ENCODE results near the gene ZNF132.
"Not testable (repeated sequence)": the region's sequence is repeated elsewhere in the genome, so short reads cannot be mapped to it uniquely, and the experiment has no call there.

ZNF132 gene

DNA sequence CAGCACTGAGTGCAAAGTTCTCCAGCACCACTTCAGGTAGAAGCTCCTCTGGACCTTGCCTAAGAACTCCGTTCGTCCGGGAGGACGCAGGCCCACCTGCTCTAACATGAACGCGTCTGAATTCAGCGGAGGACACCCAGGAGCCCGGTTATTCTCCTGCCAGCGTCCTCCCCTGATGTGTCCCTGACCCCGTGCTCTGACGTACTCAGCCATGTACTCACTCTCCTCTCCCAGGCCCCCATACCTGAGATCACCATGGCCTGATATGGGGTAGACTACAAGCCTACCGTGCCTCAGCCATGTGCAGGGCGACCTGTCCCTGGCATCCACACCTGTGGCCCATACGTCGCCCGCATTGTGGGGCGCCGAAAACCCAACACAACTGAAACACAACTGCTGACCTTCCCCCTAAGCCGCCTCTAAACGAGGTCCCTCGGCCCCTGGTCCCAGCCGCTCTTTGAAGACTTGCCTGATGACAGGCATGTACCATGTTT is 32.2 kb downstream of the ZNF132 start:
- TF ChIP-seq, protein P1, sequence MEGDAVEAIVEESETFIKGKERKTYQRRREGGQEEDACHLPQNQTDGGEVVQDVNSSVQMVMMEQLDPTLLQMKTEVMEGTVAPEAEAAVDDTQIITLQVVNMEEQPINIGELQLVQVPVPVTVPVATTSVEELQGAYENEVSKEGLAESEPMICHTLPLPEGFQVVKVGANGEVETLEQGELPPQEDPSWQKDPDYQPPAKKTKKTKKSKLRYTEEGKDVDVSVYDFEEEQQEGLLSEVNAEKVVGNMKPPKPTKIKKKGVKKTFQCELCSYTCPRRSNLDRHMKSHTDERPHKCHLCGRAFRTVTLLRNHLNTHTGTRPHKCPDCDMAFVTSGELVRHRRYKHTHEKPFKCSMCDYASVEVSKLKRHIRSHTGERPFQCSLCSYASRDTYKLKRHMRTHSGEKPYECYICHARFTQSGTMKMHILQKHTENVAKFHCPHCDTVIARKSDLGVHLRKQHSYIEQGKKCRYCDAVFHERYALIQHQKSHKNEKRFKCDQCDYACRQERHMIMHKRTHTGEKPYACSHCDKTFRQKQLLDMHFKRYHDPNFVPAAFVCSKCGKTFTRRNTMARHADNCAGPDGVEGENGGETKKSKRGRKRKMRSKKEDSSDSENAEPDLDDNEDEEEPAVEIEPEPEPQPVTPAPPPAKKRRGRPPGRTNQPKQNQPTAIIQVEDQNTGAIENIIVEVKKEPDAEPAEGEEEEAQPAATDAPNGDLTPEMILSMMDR (conservative IDR thresholded peaks at IDR 0.05; ENCODE audit: low read depth, low read length) = no peak
- peak; percentile 38 for DNase-seq (ENCODE audit: low read depth)
- H3K4me3 ChIP-seq (ENCODE audit: low read depth, low read length) = peak overlapping the region; percentile 97

GRCh38 chr19:58406818-58407657 is 32.9 kb downstream of the ZNF132 start:
- peak; percentile 38 for DNase-seq (ENCODE audit: low read depth)
- TF ChIP-seq, protein P1 (conservative IDR thresholded peaks at IDR 0.05; ENCODE audit: low read depth, low read length) = peak; percentile 59
- H3K4me3 ChIP-seq (ENCODE audit: low read depth, low read length) = peak overlapping the region; percentile 97

DNA sequence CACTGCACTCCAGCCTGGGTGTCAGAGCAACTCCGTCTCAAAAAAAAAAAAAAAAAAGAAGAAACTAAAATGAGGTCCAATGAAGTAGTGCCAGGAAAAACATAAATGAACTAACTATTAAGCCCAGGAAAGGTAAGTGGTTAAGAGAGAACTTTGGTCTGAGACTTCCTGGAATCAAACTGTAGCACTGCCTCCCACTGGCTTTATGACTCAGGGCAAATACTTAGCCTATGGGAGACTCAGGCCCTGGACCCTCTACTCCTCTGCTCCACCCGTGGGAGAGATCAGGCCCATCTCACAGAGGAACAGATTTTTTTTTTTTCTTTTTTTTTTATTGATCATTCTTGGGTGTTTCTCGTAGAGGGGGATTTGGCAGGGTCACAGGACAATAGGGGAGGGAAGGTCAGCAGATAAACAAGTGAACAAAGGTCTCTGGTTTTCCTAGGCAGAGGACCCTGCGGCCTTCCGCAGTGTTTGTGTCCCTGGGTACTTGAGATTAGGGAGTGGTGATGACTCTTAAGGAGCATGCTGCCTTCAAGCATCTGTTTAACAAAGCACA is 36.0 kb downstream of the ZNF132 start:
- DNase-seq (ENCODE audit: low read depth) = peak; percentile 22
- not testable (repeated sequence) for H3K4me3 ChIP-seq (ENCODE audit: low read depth, low read length)

- DNase-seq (ENCODE audit: low read depth) = no peak
- TF ChIP-seq, protein P1 (conservative IDR thresholded peaks at IDR 0.05; ENCODE audit: low read depth, low read length) = no peak
- H3K4me3 ChIP-seq (ENCODE audit: low read depth, low read length) = peak overlapping the region; percentile 79
Measured at GRCh38 chr19:58401840-58402421, 38.0 kb downstream of the ZNF132 start.

GRCh38 chr19:58400916-58401839 is 38.8 kb downstream of the ZNF132 start:
- H3K4me3 ChIP-seq (ENCODE audit: low read depth, low read length) = peak overlapping the region; percentile 79
- TF ChIP-seq, protein P1 (conservative IDR thresholded peaks at IDR 0.05; ENCODE audit: low read depth, low read length) = peak; percentile 10
- DNase-seq (ENCODE audit: low read depth) = peak; percentile 100

DNA sequence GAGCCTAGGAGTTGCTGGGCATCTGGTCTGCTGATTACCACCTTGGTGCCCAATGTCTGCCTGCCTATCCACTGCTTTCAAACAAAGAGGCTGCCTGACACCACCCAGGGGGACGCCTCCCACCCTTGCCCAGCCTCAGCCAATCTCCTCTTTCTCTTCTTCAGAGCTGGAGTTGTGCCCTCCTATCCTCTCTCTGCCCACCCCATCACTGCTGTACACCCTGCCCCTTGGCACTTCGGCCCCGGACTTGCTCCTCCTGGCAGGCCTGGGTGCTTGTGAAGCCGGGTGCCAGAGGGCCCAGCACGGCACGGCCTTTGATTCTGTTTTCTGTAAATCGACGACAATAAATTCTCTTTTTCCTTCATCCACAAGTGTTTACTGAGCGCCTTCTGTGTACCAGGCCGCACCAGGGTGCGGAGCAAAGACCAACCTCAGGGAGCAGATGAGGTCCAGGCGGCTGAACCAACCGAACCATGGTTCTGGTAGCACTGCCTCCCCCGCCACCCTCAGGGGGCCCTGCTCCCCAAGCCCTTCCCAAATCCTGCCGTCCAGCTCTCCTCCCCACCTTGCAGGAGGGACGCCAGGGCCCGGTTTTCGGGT is 39.5 kb downstream of the ZNF132 start:
- DNase-seq (ENCODE audit: low read depth) = no peak
- H3K4me3 ChIP-seq (ENCODE audit: low read depth, low read length) = peak overlapping the region; percentile 69

More for the DNA sequence above, 39.5 kb downstream of the ZNF132 start:
- TF ChIP-seq, protein P1 (conservative IDR thresholded peaks at IDR 0.05; ENCODE audit: low read depth, low read length) = no peak

Measured in choroid plexus epithelial cell (primary cell).